Smooth muscle cell of the umbilical artery (primary cell): ENCODE data around the gene DECR2. TPM values are rescaled to one million over a fixed set of nuclear protein-coding genes. Genes with fewer than 3 reads are reported as not detected.

Source experiments
- total RNA-seq: library from RNA; depleted of rRNA; stranded (reverse); fragments of >200 nt; gene quantifications from 2 replicates; pipeline ENCODE4 v1.2.3, GENCODE V29; 2014

DECR2 gene
- 7.1 and 11.8 TPM in 2 replicates for total RNA-seq

GRCh38 chr16:401468-402348 is at the start of gene DECR2:
Gene DECR2, plus strand, starts transcription at chr16:401885. Its CDS starts 79 bp downstream, at chr16:401964.

GRCh38 chr16:352547-353403 is 48.9 kb upstream of the DECR2 start, which contains the start of gene AXIN1:
Gene AXIN1, minus strand, starts transcription at chr16:352723. Its CDS starts 5,698 bp downstream, at chr16:347025.

GRCh38 chr16:370443-370842 is 31.2 kb upstream of the DECR2 start, which contains the start of gene MRPL28:
Gene MRPL28, minus strand, starts transcription at chr16:370538. Its CDS starts 320 bp downstream, at chr16:370218.

GRCh38 chr16:381789-382717 is 19.6 kb upstream of the DECR2 start, which contains the start of gene PGAP6:
Gene PGAP6, minus strand, starts transcription at chr16:381978. Its CDS starts 157 bp downstream, at chr16:381821.

GRCh38 chr16:397135-397661 is 4.5 kb upstream of the DECR2 start, which contains the start of gene NME4:
Gene NME4, plus strand, starts transcription at chr16:397199. Its CDS starts 24 bp downstream, at chr16:397223.

GRCh38 chr16:425082-425718 is 23.5 kb downstream of the DECR2 start, which contains the start of gene RAB11FIP3:
Gene RAB11FIP3, plus strand, starts transcription at chr16:425649. Its CDS starts 358 bp downstream, at chr16:426007.

Other genes starting within 250 kb of the DECR2 start
- not detected in 2 replicates for gene HBZ, start 249.2 kb upstream of the DECR2 start, total RNA-seq
- not detected in 2 replicates for gene HBM, start 235.9 kb upstream of the DECR2 start, total RNA-seq
- not detected in 2 replicates for gene HBA2, start 229.0 kb upstream of the DECR2 start, total RNA-seq
- gene HBA1, start 225.2 kb upstream of the DECR2 start, total RNA-seq: not detected in 2 replicates
- gene HBQ1, start 221.4 kb upstream of the DECR2 start, total RNA-seq: not detected in 2 replicates
- gene LUC7L, start 172.4 kb upstream of the DECR2 start, total RNA-seq: 43.9 and 44.2 TPM in 2 replicates
- 122 and 156 TPM in 2 replicates for gene FAM234A, start 167.1 kb upstream of the DECR2 start, total RNA-seq
- 1.8 and 2.4 TPM in 2 replicates for gene RGS11, start 125.9 kb upstream of the DECR2 start, total RNA-seq
- gene ARHGDIG, start 121.3 kb upstream of the DECR2 start, total RNA-seq: 0.28 and 1.5 TPM in 2 replicates
- gene PDIA2, start 118.7 kb upstream of the DECR2 start, total RNA-seq: 0.51 and 2.4 TPM in 2 replicates
- 16.6 and 30.8 TPM in 2 replicates for gene AXIN1, start 49.2 kb upstream of the DECR2 start, total RNA-seq
- gene MRPL28, start 31.3 kb upstream of the DECR2 start, total RNA-seq: 51.7 and 69.3 TPM in 2 replicates
- gene PGAP6, start 19.9 kb upstream of the DECR2 start, total RNA-seq: 59.7 and 107 TPM in 2 replicates
- gene NME4, start 4.7 kb upstream of the DECR2 start, total RNA-seq: 63.2 and 80.6 TPM in 2 replicates
- gene RAB11FIP3, start 23.8 kb downstream of the DECR2 start, total RNA-seq: 18.7 and 32.6 TPM in 2 replicates
- 26.7 and 52.6 TPM in 2 replicates for gene CAPN15, start 125.8 kb downstream of the DECR2 start, total RNA-seq
- not detected in 2 replicates for gene PRR35, start 158.5 kb downstream of the DECR2 start, total RNA-seq
- 0.97 and 1.5 TPM in 2 replicates for gene NHLRC4, start 165.1 kb downstream of the DECR2 start, total RNA-seq
- gene PIGQ, start 168.1 kb downstream of the DECR2 start, total RNA-seq: 25.8 and 26.2 TPM in 2 replicates
- gene RAB40C, start 188.2 kb downstream of the DECR2 start, total RNA-seq: 11.3 and 15.8 TPM in 2 replicates
- under 0.01 and 0.46 TPM in 2 replicates for gene WFIKKN1, start 229.1 kb downstream of the DECR2 start, total RNA-seq
- gene METTL26, start 234.4 kb downstream of the DECR2 start, total RNA-seq: 69.5 and 83.7 TPM in 2 replicates
- 10.3 and 22.3 TPM in 2 replicates for gene MCRIP2, start 239.9 kb downstream of the DECR2 start, total RNA-seq
- 11.0 and 19.6 TPM in 2 replicates for gene WDR90, start 247.5 kb downstream of the DECR2 start, total RNA-seq